ENCODE measurements around the gene MLH3. TPM values are rescaled to one million over a fixed set of nuclear protein-coding genes. Genes with fewer than 3 reads are reported as not detected.
A peak's percentile ranks its signal among the peaks of the same experiment; 100 is the strongest.

MLH3 gene
- polyA plus RNA-seq, 1 of the 3 experiments (the other 2 are of a cell fraction) = 3.8 TPM

- TF ChIP-seq REST (IDR thresholded peaks at IDR 0.05; ENCODE audit: low read depth, low read length) = no peak
- no peak for TF ChIP-seq TEAD4 (IDR thresholded peaks at IDR 0.05; ENCODE audit: borderline replicate concordance, insufficient read depth)
- TF ChIP-seq RFX5 (IDR thresholded peaks at IDR 0.05; ENCODE audit: low read length) = no peak
- TF ChIP-seq JUND (IDR thresholded peaks at IDR 0.05) = peak; percentile 52
- TF ChIP-seq MXI1 (IDR thresholded peaks at IDR 0.05; ENCODE audit: low read depth, low read length) = no peak
- peak; percentile 4; the same call in 1 of the 2 replicates for TF ChIP-seq PBX3 (IDR thresholded peaks at IDR 0.05)
- no peak for TF ChIP-seq NRF1 (IDR thresholded peaks at IDR 0.05; ENCODE audit: low read depth, low read length)
- TF ChIP-seq FOSL2 (IDR thresholded peaks at IDR 0.05; ENCODE audit: borderline replicate concordance, low read depth) = peak; percentile 23; the same call in 1 of the 2 replicates
- no peak for TF ChIP-seq CHD2 (IDR thresholded peaks at IDR 0.05; ENCODE audit: low read length, partially characterized antibody)
- TF ChIP-seq USF1 (IDR thresholded peaks at IDR 0.05; ENCODE audit: borderline replicate concordance, low read depth) = no peak
These were observed 6.9 kb downstream of the MLH3 start (continued) for GRCh38 chr14:75044322-75044721.

GRCh38 chr14:75042035-75042434, 9.2 kb downstream of the MLH3 start:
- 16% methylated on average over 6 of the region's 6 CpGs for WGBS (ENCODE audit: low lambda C conversion rate)
- peak overlapping the region; percentile 42 for H3K4me2 ChIP-seq
- TF ChIP-seq USF2 (IDR thresholded peaks at IDR 0.05; ENCODE audit: borderline replicate concordance, low read depth, low read length) (no peak), TCF12 (IDR thresholded peaks at IDR 0.05) (peak; percentile 71), RAD21 (IDR thresholded peaks at IDR 0.05; ENCODE audit: low read length) (peak; percentile 26), POLR2AphosphoS5 (IDR thresholded peaks at IDR 0.05; ENCODE audit: low read depth, low read length) (peak; percentile 59), GATA2 (CRISPR knock-in tag; IDR thresholded peaks at IDR 0.05) (peak; percentile 46; the same call in 1 of the 2 replicates), EP300 (IDR thresholded peaks at IDR 0.05; ENCODE audit: borderline replicate concordance in 1 of 2, low read depth in 1 of 2, low read length in 1 of 2) (peak in 1 of 2 experiments; percentile 85; a peak in 2 of 4 replicates), NRF1 (IDR thresholded peaks at IDR 0.05; ENCODE audit: low read depth, low read length) (no peak), SMC3 (IDR thresholded peaks at IDR 0.05; ENCODE audit: low read depth, low read length) (no peak; the same call in 1 of the 2 replicates), GABPA (IDR thresholded peaks at IDR 0.05; ENCODE audit: low read depth) (no peak), YY1 (IDR thresholded peaks at IDR 0.05; ENCODE audit: low read depth) (no peak), ZBTB33 (IDR thresholded peaks at IDR 0.05; ENCODE audit: borderline replicate concordance, low read depth) (no peak)

More at GRCh38 chr14:75042035-75042434, 9.2 kb downstream of the MLH3 start:
- H3K9ac ChIP-seq = no peak overlapping the region
- H4K20me1 ChIP-seq (ENCODE audit: insufficient read depth) = no peaks in the 10 kb centered on the region
- H3K4me3 ChIP-seq (ENCODE audit: low read depth in 2 of 2, low read length in 1 of 2) = no peak overlapping the region
- H3K27ac ChIP-seq (ENCODE audit: low read depth in 2 of 2, low read length in 1 of 2) = peak overlapping the region; percentile 33 to 62
- peaks cover 0 to 5% of the 10 kb centered on the region in 2 experiments for H3K36me3 ChIP-seq (replicated peaks in 1 of 2; ENCODE audit: control insufficient read depth in 1 of 2, insufficient read depth in 2 of 2, low read length in 1 of 2)
- H2AFZ ChIP-seq (ENCODE audit: low read depth) = no peak overlapping the region
- CTCF ChIA-PET = interaction anchor here (0.8 to 3.4 kb wide), 8 partner anchors 19 to 181 kb away, joined by 3 to 12 read pairs (median 4); no protein-coding TSS in a partner anchor
- H3K9me2 ChIP-seq = no peaks in the 10 kb centered on the region
- peaks cover 24 to 25% of the 10 kb centered on the region in 2 experiments; a peak in 3 of 4 replicates for H3K4me1 ChIP-seq (ENCODE audit: control insufficient read depth in 1 of 2, insufficient read depth in 2 of 2, low read depth in 1 of 2, low read length in 1 of 2)
- H3K27me3 ChIP-seq (ENCODE audit: insufficient read depth) = no peaks in the 10 kb centered on the region
- POLR2A ChIA-PET = no interaction called here
- peaks cover 14% of the 10 kb centered on the region for H3F3A ChIP-seq (replicated peaks; ENCODE audit: insufficient read depth)
- DNase-seq = peak; percentile 68
- peaks cover 6% of the 10 kb centered on the region; the same call in 1 of the 2 replicates for H3K79me2 ChIP-seq (ENCODE audit: insufficient read depth)
- H3K9me3 ChIP-seq = no peaks in the 10 kb centered on the region

Measured in SK-N-SH (cell line).